Activated B cell treated with CpG ODN at 0.5 μM for 24 hours (primary cell): ENCODE measurements around the gene KIAA1614. TPM values are rescaled to one million over a fixed set of nuclear protein-coding genes. Genes with fewer than 3 reads are reported as not detected.

Experiments
- ATAC-seq: fragments of 200-7000 bp; cut with Tn5 transposase; one replicate; pipeline ENCODE4 v1.10.0; 2021; ENCODE audit warnings: low read depth, mild to moderate bottlenecking, moderate library complexity
- CTCF ChIA-PET: fragments of 350-600 bp; sonication (Branson Sonifier 250); formaldehyde crosslinking; loops from one replicate; lab custom pipeline; 2021; ENCODE audit warnings: antibody characterized with exemption; lab: Charles Lee
- POLR2A ChIA-PET: fragments of 350-600 bp; sonication (Branson Sonifier 250); formaldehyde crosslinking; loops from one replicate; lab custom pipeline; 2021; ENCODE audit warnings: antibody characterized with exemption; lab: Charles Lee
- DNase-seq: peaks from one replicate; pipeline ENCODE4 v3.0.0; 2022
- H3K27ac Mint-ChIP-seq: one replicate; pipeline ENCODE4 v1.8.0; 2020; ENCODE audit warnings: mixed read lengths
- H3K27me3 Mint-ChIP-seq: one replicate; pipeline ENCODE4 v1.8.0; 2021; ENCODE audit warnings: mixed read lengths
- H3K36me3 Mint-ChIP-seq: one replicate; pipeline ENCODE4 v1.8.0; 2021; ENCODE audit warnings: low read depth, mixed read lengths
- H3K4me1 Mint-ChIP-seq: one replicate; pipeline ENCODE4 v1.8.0; 2021; ENCODE audit warnings: mixed read lengths
- H3K4me3 Mint-ChIP-seq: one replicate; pipeline ENCODE4 v1.8.0; 2020; ENCODE audit warnings: mild to moderate bottlenecking, mixed read lengths
- H3K9me3 Mint-ChIP-seq: one replicate; pipeline ENCODE4 v1.8.0; 2020; ENCODE audit warnings: mixed read lengths
- intact Hi-C: fragments of 100-400 bp; cut with micrococcal nuclease; formaldehyde crosslinking; loops from one replicate; pipeline ENCODE4 v1.15.1; 2024
- total RNA-seq: library from RNA; stranded (reverse); gene quantifications from 2 replicates; pipeline ENCODE4 v1.2.3, GENCODE V29; 2022
- TF ChIP-seq, protein P1 (sequence below): fragments of 200-600 bp; IDR thresholded peaks from one replicate; pipeline ENCODE4 v1.8.0; 2022; ENCODE audit warnings: antibody characterized with exemption, mild to moderate bottlenecking

KIAA1614 gene
- total RNA-seq, 1 donor from 2014 or later, result 0.38 TPM

DNA sequence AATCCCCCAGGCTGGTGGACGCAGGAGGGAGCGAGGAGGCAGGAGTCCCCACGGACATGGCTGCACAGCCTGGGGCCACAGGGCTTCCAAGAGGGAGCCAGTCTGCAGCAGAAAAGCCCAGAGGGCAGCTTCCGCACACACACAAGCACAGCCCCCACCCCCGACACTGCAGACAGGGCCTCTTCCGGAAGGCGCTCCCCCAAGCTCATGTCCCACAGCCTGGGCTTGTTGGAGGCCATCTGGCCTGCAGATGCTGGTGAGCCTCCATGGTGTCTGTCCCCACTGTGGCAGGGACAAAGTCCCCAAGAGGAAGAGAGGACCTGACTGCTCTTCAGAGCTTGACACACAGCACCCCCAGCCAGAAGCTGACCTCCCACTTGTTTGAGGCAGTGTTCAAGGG is 13.4 kb upstream of the KIAA1614 start:
- Mint-ChIP-seq H3K27ac (no peak overlapping the region), H3K4me1 (no peaks in the 10 kb centered on the region), H3K9me3 (peaks cover 2% of the 10 kb centered on the region), H3K36me3 (no peaks in the 10 kb centered on the region), H3K27me3 (peaks cover 6% of the 10 kb centered on the region), H3K4me3 (no peak overlapping the region)
- intact Hi-C loops, result no loop called here
- ATAC-seq (no peak), DNase-seq (no peak)
- POLR2A ChIA-PET, result no interaction called here
- CTCF ChIA-PET, result no interaction called here
- TF ChIP-seq, protein P1, sequence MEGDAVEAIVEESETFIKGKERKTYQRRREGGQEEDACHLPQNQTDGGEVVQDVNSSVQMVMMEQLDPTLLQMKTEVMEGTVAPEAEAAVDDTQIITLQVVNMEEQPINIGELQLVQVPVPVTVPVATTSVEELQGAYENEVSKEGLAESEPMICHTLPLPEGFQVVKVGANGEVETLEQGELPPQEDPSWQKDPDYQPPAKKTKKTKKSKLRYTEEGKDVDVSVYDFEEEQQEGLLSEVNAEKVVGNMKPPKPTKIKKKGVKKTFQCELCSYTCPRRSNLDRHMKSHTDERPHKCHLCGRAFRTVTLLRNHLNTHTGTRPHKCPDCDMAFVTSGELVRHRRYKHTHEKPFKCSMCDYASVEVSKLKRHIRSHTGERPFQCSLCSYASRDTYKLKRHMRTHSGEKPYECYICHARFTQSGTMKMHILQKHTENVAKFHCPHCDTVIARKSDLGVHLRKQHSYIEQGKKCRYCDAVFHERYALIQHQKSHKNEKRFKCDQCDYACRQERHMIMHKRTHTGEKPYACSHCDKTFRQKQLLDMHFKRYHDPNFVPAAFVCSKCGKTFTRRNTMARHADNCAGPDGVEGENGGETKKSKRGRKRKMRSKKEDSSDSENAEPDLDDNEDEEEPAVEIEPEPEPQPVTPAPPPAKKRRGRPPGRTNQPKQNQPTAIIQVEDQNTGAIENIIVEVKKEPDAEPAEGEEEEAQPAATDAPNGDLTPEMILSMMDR, result no peak

DNA sequence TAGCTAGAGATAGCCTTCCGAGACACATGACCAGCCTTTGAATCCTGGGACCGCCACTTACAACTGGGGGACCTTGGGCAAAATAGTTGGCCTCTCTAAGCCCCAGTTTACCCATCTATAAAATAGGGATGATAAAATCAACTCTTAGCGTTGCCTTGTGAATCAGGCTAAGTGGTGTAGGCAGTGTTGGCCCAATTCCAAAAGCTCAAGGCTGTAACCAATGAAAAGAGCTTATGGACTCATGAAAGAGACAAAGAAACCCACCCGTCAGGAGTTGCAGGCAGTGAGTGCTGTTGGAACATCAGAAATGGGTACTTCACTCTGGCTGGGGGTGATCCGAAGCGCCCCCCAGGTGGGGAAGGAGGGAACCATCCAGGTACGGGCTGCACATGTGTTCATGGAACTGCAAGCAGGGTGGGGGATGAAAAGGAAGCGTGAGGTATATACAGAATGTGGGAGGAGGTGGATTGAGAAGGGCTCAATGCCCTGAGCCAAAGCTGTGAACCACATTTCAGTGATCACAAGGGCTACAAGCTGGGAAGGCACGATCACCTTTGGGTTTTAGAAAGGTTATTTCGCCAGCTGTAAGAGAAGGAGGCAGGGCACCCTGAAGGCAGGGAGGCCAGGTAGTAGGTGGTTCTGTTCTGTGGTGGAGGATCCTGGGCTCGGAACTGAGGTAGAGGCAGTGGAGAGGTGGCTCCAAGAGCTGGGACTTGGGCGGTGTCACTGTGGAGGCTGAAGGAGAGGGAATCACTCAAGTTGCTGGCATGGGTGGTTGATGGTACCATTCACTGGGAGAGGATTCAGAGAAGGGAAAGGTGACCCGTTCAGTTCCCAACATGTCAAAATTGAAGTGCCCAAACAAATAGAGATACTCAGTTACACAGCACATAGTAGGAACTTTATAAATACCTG is 11.4 kb upstream of the KIAA1614 start:
- DNase-seq (no peak), ATAC-seq (no peak)
- ChIA-PET CTCF (no interaction called here), POLR2A (no interaction called here)
- no peak overlapping the region for H3K27ac Mint-ChIP-seq
- intact Hi-C loops, result no loop called here
- H3K36me3 Mint-ChIP-seq, result no peaks in the 10 kb centered on the region
- peaks cover 6% of the 10 kb centered on the region for H3K27me3 Mint-ChIP-seq
- TF ChIP-seq, protein P1, result no peak
- peaks cover 2% of the 10 kb centered on the region for H3K9me3 Mint-ChIP-seq
- no peaks in the 10 kb centered on the region for H3K4me1 Mint-ChIP-seq
- H3K4me3 Mint-ChIP-seq, result no peak overlapping the region

DNA sequence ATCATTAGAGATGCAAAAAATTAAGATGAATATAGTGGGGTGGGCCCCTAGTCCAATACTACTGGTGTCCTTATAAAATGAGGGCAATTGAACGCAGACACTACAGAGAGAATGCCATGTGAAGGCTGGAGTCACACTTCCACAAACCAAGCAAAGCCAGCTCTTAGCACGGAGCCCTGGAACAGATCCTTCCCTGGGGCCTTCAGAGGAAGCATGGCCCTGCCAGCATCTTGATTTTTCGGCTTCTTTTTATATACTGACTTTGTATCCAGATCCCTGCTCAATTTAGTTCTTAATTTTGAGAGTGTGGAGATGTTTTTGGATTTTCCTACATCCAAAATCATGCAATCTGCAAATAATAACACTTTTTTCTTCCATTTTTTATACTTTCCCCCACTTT is 10.2 kb upstream of the KIAA1614 start:
- Mint-ChIP-seq H3K4me3 (no peak overlapping the region), H3K9me3 (peaks cover 2% of the 10 kb centered on the region), H3K27ac (no peak overlapping the region), H3K27me3 (peaks cover 6% of the 10 kb centered on the region), H3K36me3 (no peaks in the 10 kb centered on the region), H3K4me1 (no peaks in the 10 kb centered on the region)
- ChIA-PET POLR2A (no interaction called here), CTCF (no interaction called here)
- DNase-seq, result no peak
- intact Hi-C loops, result no loop called here
- ATAC-seq, result no peak
- TF ChIP-seq, protein P1, result no peak

DNA sequence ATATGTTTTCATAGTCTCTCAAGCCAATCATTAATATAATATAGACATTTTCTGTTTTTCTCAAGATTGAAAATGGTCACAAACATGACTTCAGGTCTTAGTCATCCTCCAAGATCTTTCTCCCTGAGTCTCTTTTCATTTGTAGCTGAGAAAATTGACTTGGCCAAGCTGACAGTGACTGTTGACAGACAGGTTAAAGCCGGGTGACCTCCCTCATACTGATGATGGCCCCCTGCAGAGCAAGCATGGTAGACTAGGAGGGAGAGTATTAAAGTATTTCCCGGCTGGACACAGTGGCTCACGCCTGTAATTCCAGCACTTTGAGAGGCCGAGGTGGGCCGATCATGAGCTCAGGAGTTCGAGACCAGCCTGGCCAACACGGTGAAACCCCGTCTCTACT is 6.8 kb upstream of the KIAA1614 start:
- intact Hi-C loops, result no loop called here
- H3K9me3 Mint-ChIP-seq, result peaks cover 2% of the 10 kb centered on the region
- TF ChIP-seq, protein P1, result no peak
- no peak for DNase-seq
- no peak for ATAC-seq
- H3K4me1 Mint-ChIP-seq, result no peaks in the 10 kb centered on the region
- H3K27ac Mint-ChIP-seq, result no peak overlapping the region
- POLR2A ChIA-PET, result no interaction called here
- H3K4me3 Mint-ChIP-seq, result no peak overlapping the region
- H3K27me3 Mint-ChIP-seq, result peaks cover 10% of the 10 kb centered on the region
- CTCF ChIA-PET, result no interaction called here
- H3K36me3 Mint-ChIP-seq, result no peaks in the 10 kb centered on the region

DNA sequence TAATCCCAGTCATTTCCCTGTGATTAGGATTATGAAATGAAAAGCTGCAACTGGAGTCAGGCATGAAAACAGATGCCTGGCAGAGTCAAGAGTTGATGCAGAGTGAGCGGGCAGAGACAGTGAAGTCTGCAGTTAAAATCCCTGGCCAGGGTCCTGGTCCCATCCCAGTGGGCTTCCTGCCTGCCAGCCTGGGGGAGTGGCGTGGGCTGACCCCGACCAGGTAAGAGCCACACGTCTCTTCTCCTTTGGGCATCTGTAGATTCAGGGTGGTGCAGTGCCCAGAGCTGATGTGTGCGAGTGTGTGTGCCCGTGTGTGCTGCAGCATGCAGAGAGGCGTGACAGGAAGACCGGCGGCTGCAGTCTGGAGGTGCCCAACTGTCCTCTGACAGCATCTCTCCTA is 6.2 kb upstream of the KIAA1614 start:
- H3K27me3 Mint-ChIP-seq, result peaks cover 10% of the 10 kb centered on the region
- DNase-seq (no peak), ATAC-seq (no peak)
- no peaks in the 10 kb centered on the region for H3K4me1 Mint-ChIP-seq
- intact Hi-C loops, result no loop called here
- H3K4me3 Mint-ChIP-seq, result no peak overlapping the region
- POLR2A ChIA-PET, result no interaction called here
- H3K27ac Mint-ChIP-seq, result no peak overlapping the region
- no peaks in the 10 kb centered on the region for H3K36me3 Mint-ChIP-seq
- CTCF ChIA-PET, result no interaction called here
- TF ChIP-seq, protein P1, result no peak
- H3K9me3 Mint-ChIP-seq, result peaks cover 2% of the 10 kb centered on the region
